GM12878 (cell line): Measurements from ENCODE around the gene VEPH1. TPM values are rescaled to one million over a fixed set of nuclear protein-coding genes. Genes with fewer than 3 reads are reported as not detected.

Experiments used
- ATAC-seq: fragments of 200-7000 bp; cut with Tn5 transposase; 3 replicates; pipeline ENCODE4 v1.9.1; 2020; ENCODE audit warnings: mild to moderate bottlenecking, moderate library complexity
- BruUV-seq: library from RNA; stranded (reverse); fragments of 400-500 nt; replicated peaks from 2 replicates; lab custom pipeline; 2021; lab: Mats Ljungman, UMichigan
- CTCF ChIA-PET: fragments of 300-600 bp; sonication (Branson Sonifier 250); formaldehyde crosslinking; extraction: SDS; loops from one replicate; lab custom pipeline; 2021; ENCODE audit warnings: inconsistent platforms; lab: Yijun Ruan, JAX
- POLR2A ChIA-PET: fragments of 350-600 bp; formaldehyde crosslinking; extraction: SDS; loops from one replicate; lab custom pipeline; 2021; ENCODE audit warnings: inconsistent platforms; lab: Charles Lee
- RAD21 ChIA-PET: fragments of 300-600 bp; sonication (Branson Sonifier 250); formaldehyde crosslinking; loops from one replicate; lab custom pipeline; 2023; ENCODE audit warnings: antibody characterized with exemption; ENCODE audit not compliant: unreplicated experiment; lab: Charles Lee
- SMC1A ChIA-PET: fragments of 300-600 bp; sonication (Branson Sonifier 250); formaldehyde crosslinking; loops from one replicate; lab custom pipeline; 2023; ENCODE audit not compliant: unreplicated experiment, uncharacterized antibody; lab: Charles Lee
- DNase-seq: peaks from one replicate; pipeline ENCODE4 v3.0.0-alpha.2; 2011; ENCODE audit warnings: low read depth, low spot score
- FAIRE-seq: peaks from 3 replicates; lab custom pipeline; 2011; peaks lifted over from hg19 to GRCh38; lab: Jason Lieb, UNC
- H2AFZ ChIP-seq: 2 replicates; pipeline ENCODE4 v1.6.0; 2011; ENCODE audit warnings: low read depth, low read length, control low read depth; ENCODE audit not compliant: control insufficient read depth
- H3K27ac ChIP-seq: 2 replicates; pipeline ENCODE4 v1.5.1; 2011; ENCODE audit warnings: control low read depth; ENCODE audit not compliant: control insufficient read depth, insufficient read depth
- H3K27me3 ChIP-seq, 2 experiments: replicated peaks in 1 of 2; 2 replicates each; pipeline versions ENCODE4 v1.6.0 to v1.6.1; 2011; ENCODE audit warnings: low read length in 1 of 2; ENCODE audit not compliant: control insufficient read depth in 2 of 2, insufficient read depth in 2 of 2
- H3K36me3 ChIP-seq, 2 experiments: 2 replicates each; pipeline ENCODE4 v1.5.1; 2011; ENCODE audit warnings: low read length in 1 of 2; ENCODE audit not compliant: control insufficient read depth in 2 of 2, insufficient read depth in 2 of 2
- H3K4me1 ChIP-seq: 2 replicates; pipeline ENCODE4 v1.6.1; 2011; ENCODE audit warnings: mild to moderate bottlenecking, low read length, moderate library complexity, mixed read lengths; ENCODE audit not compliant: control insufficient read depth, insufficient read depth
- H3K4me2 ChIP-seq: 2 replicates; pipeline ENCODE4 v1.6.0; 2011; ENCODE audit warnings: control low read depth; ENCODE audit not compliant: control insufficient read depth, insufficient read depth
- H3K4me3 ChIP-seq: fragments of 200-600 bp; sonication (generic); 2 replicates; pipeline ENCODE4 v1.5.1; 2016
- H3K79me2 ChIP-seq: 2 replicates; pipeline ENCODE4 v1.6.0; 2011; ENCODE audit warnings: low read length; ENCODE audit not compliant: control insufficient read depth, insufficient read depth
- H3K9ac ChIP-seq: 2 replicates; pipeline ENCODE4 v1.8.0; 2011; ENCODE audit warnings: low read length, control low read depth, mixed read lengths; ENCODE audit not compliant: control insufficient read depth, insufficient read depth
- H3K9me3 ChIP-seq: replicated peaks from 3 replicates; pipeline ENCODE4 v1.5.1; 2011; ENCODE audit warnings: mild to moderate bottlenecking, low read length; ENCODE audit not compliant: control insufficient read depth, insufficient read depth
- H4K20me1 ChIP-seq: 2 replicates; pipeline ENCODE4 v1.6.0; 2011; ENCODE audit not compliant: control insufficient read depth, insufficient read depth
- IKZF1 ChIP-seq: fragments of 450-650 bp; conservative IDR thresholded peaks from 2 replicates; pipeline ENCODE4 v1.6.1; 2017; ENCODE audit warnings: antibody characterized with exemption, mild to moderate bottlenecking
- MYC ChIP-seq: IDR thresholded peaks from 2 replicates; pipeline ENCODE4 v1.6.1; 2011; ENCODE audit warnings: mild to moderate bottlenecking, low read length, moderate library complexity, inconsistent platforms; ENCODE audit not compliant: insufficient read depth, insufficient replicate concordance, insufficient read length, severe bottlenecking
- NFIC ChIP-seq: IDR thresholded peaks from 2 replicates; pipeline ENCODE4 v1.6.1; 2012; ENCODE audit warnings: low read depth, mild to moderate bottlenecking, inconsistent platforms, low read length, moderate library complexity
- POLR2A ChIP-seq: IDR thresholded peaks from 2 replicates; pipeline ENCODE4 v1.6.1; 2011; ENCODE audit warnings: low read depth, mild to moderate bottlenecking, low read length
- RUNX3 ChIP-seq: IDR thresholded peaks from 2 replicates; pipeline ENCODE4 v1.6.1; 2012; ENCODE audit warnings: low read length, inconsistent platforms
- ZNF274 ChIP-seq: IDR thresholded peaks from one replicate; pipeline ENCODE4 v1.8.0; 2011; ENCODE audit not compliant: insufficient read length, insufficient read depth
- WGBS: methylation state at CpG from one replicate; pipeline ENCODE4 v1.1.6; 2016; ENCODE audit warnings: low lambda C conversion rate; ENCODE audit not compliant: insufficient replicate concordance, insufficient coverage; ENCODE audit errors: missing lambda C conversion rate; 5-methylcytosine and 5-hydroxymethylcytosine counted together
- in situ Hi-C: fragments of 300-500 bp; cut with MboI; formaldehyde crosslinking; loops from 9 replicates; pipeline ENCODE4 v1.14.3; 2018; ENCODE audit warnings: mixed read lengths
- intact Hi-C: fragments of 100-400 bp; cut with micrococcal nuclease; formaldehyde crosslinking; loops from one replicate; pipeline ENCODE4 v1.14.2; 2022; ENCODE audit not compliant: unreplicated experiment
- polyA plus RNA-seq, 11 experiments: library from polyadenylated mRNA; depleted of rRNA in 4 of 11; unstranded in 6 of 11; stranded (reverse) in 5 of 11; fragments of >200 nt; fragmentation: Nextera tagmentation in 4 of 11; fragmentation: Illumina TruSeq in 1 of 11; extraction: Ambion mirVana in 4 of 11; extraction: Trizol in 1 of 11; gene quantifications; 1 replicate in 1 of 11; 2 replicates in 10 of 11; pipeline versions ENCODE4 v1.2.1 to v1.2.3, GENCODE V29; 2011 to 2016; ENCODE audit warnings: inconsistent platforms in 2 of 11, missing spikeins in 2 of 11, low read depth in 1 of 11
- total RNA-seq, 4 experiments: library from RNA; depleted of rRNA in 3 of 4; stranded (reverse); fragments of >200 nt in 3 of 4; fragmentation: Illumina TruSeq in 1 of 4; extraction: Trizol in 1 of 4; gene quantifications; 2 replicates each; pipeline versions ENCODE4 v1.2.1 to v1.2.3, GENCODE V29; 2013 to 2021
- TF ChIP-seq, protein P1 (sequence below): IDR thresholded peaks from 2 replicates; pipeline ENCODE4 v1.6.1; 2012; ENCODE audit warnings: low read depth, low read length, improper control_type of control experiment
- TF ChIP-seq, protein P2 (sequence below): fragments of 450-650 bp; IDR thresholded peaks from 2 replicates; pipeline ENCODE4 v1.6.1; 2016; ENCODE audit warnings: mild to moderate bottlenecking

Gene VEPH1
- total and polyA plus RNA-seq, 10 of the 15 experiments (the other 5 are each of a cell fraction or from before 2014, with no cell fraction given) = 0.04 to 0.26 (median 0.17) TPM; not detected in 7

DNA sequence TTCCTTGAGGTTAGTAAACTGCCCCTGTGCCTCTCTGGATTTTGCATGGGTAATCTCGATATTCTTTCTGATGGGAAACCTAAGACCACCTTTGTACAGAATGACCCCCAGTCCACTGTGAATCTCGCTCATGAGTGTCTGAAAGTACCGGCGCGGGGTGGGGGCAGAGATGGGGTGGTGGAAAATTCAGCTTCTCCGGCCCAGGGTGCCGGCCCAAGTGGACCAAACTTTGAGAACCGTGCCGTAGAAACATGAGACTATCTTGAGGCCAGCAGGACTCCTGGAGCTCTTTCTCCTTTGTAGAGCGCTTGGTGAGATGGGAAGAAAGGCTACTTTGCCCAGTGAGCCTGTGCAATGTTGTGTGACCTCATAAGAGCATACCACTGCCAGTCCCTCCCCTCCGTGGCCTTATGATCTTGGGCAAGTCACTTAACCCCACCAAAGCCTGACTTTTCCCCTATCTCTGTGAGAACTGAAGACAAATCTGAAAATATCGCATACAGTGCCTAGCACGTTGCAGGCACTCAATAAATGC, 40.4 kb upstream of the VEPH1 start:
- ChIA-PET POLR2A (no interaction called here), RAD21 (no interaction called here), CTCF (no interaction called here), SMC1A (no interaction called here)
- H4K20me1 ChIP-seq = no peaks in the 10 kb centered on the region
- FAIRE-seq = no peak
- BruUV-seq = no TSS peak
- TF ChIP-seq, protein P1, sequence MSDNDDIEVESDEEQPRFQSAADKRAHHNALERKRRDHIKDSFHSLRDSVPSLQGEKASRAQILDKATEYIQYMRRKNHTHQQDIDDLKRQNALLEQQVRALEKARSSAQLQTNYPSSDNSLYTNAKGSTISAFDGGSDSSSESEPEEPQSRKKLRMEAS = no peak
- TF ChIP-seq IKZF1 (no peak), RUNX3 (no peak), POLR2A (no peak), ZNF274 (no peak), MYC (no peak), NFIC (no peak)
- TF ChIP-seq, protein P2, sequence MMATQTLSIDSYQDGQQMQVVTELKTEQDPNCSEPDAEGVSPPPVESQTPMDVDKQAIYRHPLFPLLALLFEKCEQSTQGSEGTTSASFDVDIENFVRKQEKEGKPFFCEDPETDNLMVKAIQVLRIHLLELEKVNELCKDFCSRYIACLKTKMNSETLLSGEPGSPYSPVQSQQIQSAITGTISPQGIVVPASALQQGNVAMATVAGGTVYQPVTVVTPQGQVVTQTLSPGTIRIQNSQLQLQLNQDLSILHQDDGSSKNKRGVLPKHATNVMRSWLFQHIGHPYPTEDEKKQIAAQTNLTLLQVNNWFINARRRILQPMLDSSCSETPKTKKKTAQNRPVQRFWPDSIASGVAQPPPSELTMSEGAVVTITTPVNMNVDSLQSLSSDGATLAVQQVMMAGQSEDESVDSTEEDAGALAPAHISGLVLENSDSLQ = no peak
- no peak for DNase-seq
- no peak overlapping the region for H3K27ac ChIP-seq
- intact Hi-C loops = no loop called here
- H3K4me3 ChIP-seq = no peak overlapping the region
- H3K36me3 ChIP-seq = no peaks in the 10 kb centered on the region
- no peaks in the 10 kb centered on the region for H3K79me2 ChIP-seq
- in situ Hi-C loops = no loop called here
- no peak overlapping the region for H3K4me2 ChIP-seq
- 59% methylated on average over 13 of the region's 13 CpGs for WGBS
- H3K9ac ChIP-seq = no peak overlapping the region
- H3K9me3 ChIP-seq = no peaks in the 10 kb centered on the region; the same call in 2 of the 3 replicates
- H3K4me1 ChIP-seq = no peaks in the 10 kb centered on the region
- no peaks in the 10 kb centered on the region for H3K27me3 ChIP-seq
- H2AFZ ChIP-seq = no peak overlapping the region
- ATAC-seq = no peak
